HT-29 (cell line): ENCODE data around the gene HDLBP. TPM values are rescaled to one million over a fixed set of nuclear protein-coding genes. Genes with fewer than 3 reads are reported as not detected.

Experiments
- DNase-seq: peaks from one replicate; pipeline ENCODE4 v3.0.0-alpha.2; 2015; ENCODE audit warnings: low spot score
- total RNA-seq: library from RNA; depleted of rRNA; stranded (reverse); fragments of >200 nt; shearing (Covaris generic); gene quantifications from 2 replicates; pipeline ENCODE4 v1.2.3, GENCODE V29; 2014

The HDLBP gene
- total RNA-seq, 1 experiment from 2014 or later = 461 TPM

- DNase-seq = no peak
Measured at GRCh38 chr2:241275504-241275903, 40.0 kb downstream of the HDLBP start.

GRCh38 chr2:241274127-241274526, 41.3 kb downstream of the HDLBP start:
- DNase-seq = peak; percentile 11

- DNase-seq = peak; percentile 9
Measured at GRCh38 chr2:241273210-241274020, 42.1 kb downstream of the HDLBP start.

- peak; percentile 26 for DNase-seq
Measured at GRCh38 chr2:241272303-241273209, 42.9 kb downstream of the HDLBP start.

DNA sequence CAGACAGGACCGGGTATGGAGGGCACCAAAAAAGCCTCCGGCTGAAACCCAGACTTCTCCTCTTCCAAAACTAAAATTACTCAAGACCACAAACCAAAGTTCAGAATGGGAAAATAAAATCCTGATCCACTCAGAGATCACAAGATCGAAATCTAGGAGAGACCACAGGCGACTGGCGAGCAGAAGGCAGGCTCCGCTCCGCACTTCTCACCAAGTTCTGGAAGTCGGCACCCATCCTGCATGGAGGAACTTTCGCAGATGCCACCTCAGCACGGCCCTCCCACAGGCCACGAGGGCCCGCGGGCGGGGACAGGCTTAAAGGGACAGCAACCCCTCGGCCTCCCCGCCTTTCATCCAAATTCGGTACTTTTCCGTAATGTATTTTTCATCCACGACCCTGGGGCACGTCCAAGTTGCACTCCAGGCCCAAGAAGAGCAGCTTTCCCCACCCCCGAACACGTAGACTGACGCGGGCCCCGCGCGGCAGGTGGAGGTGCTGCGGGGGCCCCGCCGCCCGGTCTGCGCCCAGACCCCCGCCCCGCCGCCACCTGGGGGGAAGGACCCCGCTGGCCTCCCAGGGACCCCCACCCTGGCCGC, 43.7 kb downstream of the HDLBP start:
- peak; percentile 80 for DNase-seq

DNA sequence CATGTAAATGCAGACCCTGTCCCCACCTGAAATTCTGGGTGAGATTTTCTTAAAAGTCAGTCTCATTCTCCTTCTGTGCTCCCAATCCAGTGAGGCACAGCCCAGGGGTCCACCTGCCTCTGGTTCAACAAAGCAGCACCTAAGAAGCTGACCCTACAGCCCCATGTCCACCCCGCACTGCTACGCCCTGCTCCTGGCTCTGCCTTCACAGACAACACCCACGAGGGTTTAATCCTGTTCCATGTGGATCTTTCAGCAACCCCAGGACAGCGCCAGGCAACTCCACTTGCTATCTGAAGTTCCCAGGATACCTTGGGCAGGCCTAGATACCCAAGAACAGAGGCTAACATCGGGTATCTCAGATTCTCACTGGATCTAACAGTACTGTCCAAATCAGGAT, 44.9 kb downstream of the HDLBP start:
- DNase-seq = no peak

- DNase-seq = no peak
Measured at GRCh38 chr2:241269707-241270520, 45.6 kb downstream of the HDLBP start.

GRCh38 chr2:241268716-241269445, 46.6 kb downstream of the HDLBP start:
- DNase-seq = no peak

DNA sequence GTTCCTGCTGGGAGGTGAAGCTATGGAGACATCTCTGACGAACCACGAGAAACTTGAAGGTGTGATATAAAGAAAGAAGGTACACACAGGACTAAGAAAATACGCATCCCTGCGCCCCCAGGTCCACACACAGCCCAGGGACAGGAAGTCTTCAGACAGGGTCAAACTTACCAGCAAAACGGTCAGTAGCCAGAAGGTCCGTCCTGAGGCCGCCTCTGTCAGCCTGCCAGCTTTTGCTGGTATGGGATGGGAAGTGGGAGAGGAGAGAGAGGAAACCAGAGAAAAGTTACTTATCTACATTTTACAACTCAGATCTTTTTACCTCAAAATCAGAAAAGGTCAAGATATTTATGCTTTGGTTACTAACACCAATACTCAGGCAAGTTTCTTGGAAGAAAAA, 47.2 kb downstream of the HDLBP start:
- DNase-seq = no peak

DNA sequence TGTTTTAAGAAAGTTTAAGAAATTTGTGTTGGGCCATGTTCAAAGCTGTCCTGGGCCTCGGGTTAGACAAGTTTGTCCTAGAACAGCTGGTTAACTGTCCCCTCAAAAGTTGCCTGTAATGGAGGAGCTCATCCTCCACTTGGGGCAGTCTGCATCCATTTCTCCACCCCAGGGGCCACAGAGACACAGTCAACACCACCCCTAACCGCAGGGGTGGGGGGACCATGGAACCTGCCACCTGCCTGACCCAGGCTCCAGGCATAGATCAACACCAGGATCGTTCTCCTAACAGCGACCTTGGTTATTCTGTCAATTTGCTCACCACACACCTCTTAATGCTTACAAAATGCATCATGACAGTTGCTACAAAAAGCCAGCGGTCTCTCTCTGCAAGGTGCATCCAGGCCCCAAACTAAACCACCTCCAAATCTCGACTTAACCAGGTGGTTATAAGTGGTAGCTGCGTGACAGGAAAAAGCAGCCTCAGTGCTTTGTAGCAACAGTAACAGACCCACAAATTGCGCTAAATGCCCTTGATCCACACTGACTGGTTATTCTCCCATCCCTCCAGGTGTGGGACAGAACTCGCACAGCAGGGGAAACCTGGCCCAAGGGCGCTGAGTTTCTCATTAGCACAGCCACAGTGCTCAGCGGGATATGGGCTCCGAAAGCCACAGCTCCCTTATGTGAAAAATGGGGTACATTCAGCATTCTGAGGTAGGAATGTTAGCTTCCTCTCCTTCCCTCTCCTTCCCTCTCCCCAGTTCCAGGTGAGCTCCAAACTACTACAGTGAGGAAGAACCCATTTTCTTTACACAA, 48.0 kb downstream of the HDLBP start:
- DNase-seq = no peak

GRCh38 chr2:241265506-241265905, 50.0 kb downstream of the HDLBP start:
- DNase-seq = no peak

- no peak for DNase-seq
Measured at GRCh38 chr2:241263061-241263460, 52.4 kb downstream of the HDLBP start.

DNA sequence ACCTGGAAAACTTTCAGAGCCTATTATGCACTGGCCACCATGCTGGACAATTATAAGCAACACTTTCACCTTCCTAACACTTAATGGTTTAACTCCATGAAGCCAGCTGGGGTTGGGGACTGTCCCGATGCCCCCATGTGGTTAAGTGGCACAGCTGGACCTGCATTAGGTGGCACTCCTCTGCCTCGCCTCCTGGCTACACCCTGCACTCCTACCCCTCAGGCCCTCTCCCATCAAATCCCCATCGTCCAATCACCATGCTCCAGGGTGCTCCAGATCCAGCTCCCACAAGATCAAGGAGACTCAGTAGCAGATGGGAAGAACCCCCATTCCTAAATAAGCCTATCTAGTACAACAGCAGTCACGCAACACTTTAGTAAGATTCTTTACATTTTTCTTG, 53.8 kb downstream of the HDLBP start:
- no peak for DNase-seq

- no peak for DNase-seq
Measured at GRCh38 chr2:241260911-241261310, 54.6 kb downstream of the HDLBP start.

- no peak for DNase-seq
Measured at GRCh38 chr2:241258505-241259280, 56.8 kb downstream of the HDLBP start.

DNA sequence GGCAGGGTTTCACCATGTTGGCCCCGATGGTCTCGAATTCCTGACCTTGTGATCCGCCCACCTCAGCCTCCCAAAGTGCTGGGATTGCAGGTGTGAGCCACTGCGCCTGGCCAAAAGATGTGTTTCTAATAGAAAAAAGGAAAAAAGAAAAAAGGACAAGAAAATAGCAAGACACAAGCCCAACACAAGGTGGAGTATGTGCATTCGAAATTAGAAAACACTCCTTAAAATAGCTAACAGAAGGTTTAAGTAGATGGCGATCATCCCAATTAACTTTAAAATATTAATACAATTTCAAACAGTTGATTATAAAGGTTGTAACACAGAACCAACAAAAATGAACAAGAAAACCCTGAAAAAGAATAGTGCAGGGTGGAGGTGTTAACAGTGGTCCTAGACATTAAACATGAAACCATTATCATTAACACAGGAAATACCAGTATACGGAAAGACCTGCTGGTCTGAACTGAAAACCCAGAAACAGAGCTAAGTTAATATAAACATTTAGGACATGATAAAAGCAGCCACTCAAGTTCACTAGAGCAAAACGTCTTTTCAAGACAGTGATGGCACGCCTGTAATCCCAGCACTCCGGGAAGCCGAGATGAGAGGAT, 57.9 kb downstream of the HDLBP start:
- no peak for DNase-seq

DNA sequence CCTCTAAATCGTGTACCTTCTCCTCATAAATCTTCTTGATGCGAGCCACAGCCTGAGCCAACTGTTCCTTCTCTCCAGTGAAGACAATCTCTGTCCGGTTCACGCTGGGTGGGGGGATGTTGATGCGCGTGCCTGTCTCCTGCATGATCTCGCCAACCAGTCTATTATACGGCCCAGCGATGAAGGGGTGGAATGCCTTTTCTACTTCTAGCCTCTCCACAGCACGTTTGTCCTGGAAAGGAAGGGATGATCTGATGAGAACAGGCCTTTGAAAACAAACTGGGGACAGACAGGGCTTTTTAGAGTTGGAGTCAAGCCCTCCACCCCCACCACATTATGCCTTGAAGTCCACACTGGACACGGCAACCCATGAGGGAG, 59.3 kb downstream of the HDLBP start:
- no peak for DNase-seq

- no peak for DNase-seq
Measured at GRCh38 chr2:241255542-241256167, 59.8 kb downstream of the HDLBP start.
